GM21381 (cell line): ENCODE measurements around the gene PRSS21.
A peak's percentile ranks its signal among the peaks of the same experiment; 100 is the strongest.

ENCODE experiments used
- ATAC-seq: cut with Tn5 transposase; IDR thresholded peaks from one replicate; pipeline ENCODE4 v1.9.1; 2021; ENCODE audit warnings: mild to moderate bottlenecking, moderate library complexity; ENCODE audit not compliant: unreplicated experiment

Gene PRSS21, protein sequence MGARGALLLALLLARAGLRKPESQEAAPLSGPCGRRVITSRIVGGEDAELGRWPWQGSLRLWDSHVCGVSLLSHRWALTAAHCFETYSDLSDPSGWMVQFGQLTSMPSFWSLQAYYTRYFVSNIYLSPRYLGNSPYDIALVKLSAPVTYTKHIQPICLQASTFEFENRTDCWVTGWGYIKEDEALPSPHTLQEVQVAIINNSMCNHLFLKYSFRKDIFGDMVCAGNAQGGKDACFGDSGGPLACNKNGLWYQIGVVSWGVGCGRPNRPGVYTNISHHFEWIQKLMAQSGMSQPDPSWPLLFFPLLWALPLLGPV

DNA sequence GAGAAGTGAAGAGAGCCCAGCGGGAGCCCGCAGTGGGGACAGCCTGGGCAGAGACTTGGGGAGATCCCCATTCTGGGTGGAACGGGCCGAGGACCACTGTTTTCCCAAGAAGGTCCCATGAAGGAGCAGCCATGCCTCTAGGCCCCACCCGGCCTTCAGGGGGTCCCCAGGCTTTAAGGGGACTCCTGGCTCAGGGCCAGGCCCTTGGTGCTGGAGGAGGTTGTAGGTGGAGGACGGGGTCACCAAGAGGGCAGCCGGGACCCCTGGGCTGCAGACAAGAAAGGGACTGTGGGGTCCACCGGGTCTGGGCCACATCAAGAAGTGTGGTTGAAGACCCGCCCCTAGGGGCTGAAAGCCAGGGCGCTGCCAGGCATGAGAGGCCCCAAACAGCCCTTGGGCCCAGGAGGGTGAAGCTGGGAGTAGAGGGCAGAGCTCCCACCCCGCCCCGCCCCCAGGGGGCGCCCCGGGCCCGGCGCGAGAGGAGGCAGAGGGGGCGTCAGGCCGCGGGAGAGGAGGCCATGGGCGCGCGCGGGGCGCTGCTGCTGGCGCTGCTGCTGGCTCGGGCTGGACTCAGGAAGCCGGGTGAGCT lies at the start of gene PRSS21:
Gene PRSS21 (plus strand): TSS at position 487 of the 589 bp plus-strand sequence. CDS start 32 bp downstream, at position 519.
- ATAC-seq: no peak

DNA sequence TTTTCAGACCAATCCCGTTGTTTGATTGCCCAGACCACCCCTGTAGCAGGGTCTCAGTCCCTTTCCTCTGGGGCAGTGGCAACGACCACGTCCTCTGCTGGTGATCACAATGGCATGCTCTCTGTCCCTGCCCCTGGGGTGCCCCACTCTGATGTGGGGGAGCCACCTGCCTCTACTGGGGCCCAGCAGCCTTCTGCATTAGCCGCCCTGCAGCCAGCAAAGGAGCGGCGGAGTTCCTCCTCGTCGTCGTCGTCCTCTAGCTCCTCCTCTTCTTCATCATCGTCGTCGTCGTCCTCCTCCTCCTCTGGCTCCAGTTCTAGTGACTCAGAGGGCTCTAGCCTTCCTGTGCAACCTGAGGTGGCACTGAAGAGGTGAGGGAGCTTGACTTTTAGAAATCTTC lies 49.1 kb upstream of the PRSS21 start:
- no peak for ATAC-seq

DNA sequence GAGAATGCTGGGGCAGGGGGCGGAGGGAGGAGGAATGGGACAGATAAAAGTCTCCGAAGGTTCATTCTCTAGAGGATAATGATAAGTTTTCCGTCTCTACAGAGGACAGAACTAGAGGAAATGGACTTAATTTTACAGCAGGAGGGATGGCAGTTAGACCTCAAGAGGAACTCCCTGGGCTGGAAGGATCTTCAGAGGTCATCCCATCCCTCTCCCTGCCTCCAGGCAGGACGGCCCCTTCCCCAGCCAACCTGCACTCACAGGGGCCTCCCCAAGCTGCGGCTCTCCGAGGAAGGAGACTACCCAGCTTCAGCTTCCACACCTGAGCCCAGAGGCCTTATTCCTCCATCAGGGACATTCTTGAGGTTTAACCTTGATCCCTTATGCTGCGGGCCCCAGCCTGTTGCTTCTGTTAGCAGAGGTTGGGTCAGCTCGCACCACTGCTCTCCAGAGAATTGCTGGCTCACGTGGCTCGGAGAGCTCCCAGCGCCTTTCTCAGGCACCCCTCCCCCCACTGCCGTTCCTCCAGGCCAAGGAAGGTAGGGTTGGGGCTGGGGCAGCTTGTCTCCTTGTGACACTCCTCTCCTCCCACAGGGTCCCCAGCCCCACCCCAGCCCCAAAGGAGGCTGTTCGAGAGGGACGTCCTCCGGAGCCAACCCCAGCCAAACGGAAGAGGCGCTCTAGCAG lies 48.5 kb upstream of the PRSS21 start:
- ATAC-seq: no peak

DNA sequence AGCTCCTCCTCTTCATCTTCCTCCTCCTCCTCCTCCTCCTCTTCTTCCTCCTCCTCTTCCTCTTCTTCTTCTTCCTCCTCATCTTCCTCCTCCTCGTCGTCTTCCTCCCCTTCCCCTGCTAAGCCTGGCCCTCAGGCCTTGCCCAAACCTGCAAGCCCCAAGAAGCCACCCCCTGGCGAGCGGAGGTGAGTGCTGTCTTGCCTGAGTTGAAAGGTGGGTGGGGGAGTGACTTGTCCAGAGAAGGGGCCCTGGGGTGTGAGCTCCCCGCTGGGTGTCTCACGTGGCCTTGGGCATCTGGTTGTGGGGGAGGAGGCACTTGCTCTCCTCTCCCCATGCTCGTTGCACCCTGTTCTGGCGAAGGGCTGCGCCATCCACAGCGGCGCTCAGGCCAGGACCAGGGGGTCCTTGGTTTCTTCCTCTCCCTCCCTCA lies 47.9 kb upstream of the PRSS21 start:
- ATAC-seq: no peak

DNA sequence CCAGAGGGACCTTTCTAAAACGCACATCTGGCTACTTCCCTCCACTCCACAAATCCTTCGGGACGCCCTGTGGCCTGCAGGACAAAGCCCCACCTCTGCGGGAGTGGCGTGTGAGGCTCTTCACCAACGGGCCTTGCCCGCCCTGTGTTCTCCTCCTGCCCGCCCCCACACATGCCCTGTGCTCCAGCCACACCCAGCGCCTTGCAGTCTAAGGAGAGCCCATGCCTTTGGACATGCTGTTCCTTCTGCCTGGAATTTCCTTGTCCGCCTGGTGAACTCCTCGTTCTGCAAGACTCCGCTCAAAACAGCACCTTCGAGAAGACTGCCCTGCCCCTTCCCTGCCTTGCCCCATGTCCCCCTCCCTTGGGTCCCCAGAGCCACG lies 47.4 kb upstream of the PRSS21 start:
- ATAC-seq: no peak

DNA sequence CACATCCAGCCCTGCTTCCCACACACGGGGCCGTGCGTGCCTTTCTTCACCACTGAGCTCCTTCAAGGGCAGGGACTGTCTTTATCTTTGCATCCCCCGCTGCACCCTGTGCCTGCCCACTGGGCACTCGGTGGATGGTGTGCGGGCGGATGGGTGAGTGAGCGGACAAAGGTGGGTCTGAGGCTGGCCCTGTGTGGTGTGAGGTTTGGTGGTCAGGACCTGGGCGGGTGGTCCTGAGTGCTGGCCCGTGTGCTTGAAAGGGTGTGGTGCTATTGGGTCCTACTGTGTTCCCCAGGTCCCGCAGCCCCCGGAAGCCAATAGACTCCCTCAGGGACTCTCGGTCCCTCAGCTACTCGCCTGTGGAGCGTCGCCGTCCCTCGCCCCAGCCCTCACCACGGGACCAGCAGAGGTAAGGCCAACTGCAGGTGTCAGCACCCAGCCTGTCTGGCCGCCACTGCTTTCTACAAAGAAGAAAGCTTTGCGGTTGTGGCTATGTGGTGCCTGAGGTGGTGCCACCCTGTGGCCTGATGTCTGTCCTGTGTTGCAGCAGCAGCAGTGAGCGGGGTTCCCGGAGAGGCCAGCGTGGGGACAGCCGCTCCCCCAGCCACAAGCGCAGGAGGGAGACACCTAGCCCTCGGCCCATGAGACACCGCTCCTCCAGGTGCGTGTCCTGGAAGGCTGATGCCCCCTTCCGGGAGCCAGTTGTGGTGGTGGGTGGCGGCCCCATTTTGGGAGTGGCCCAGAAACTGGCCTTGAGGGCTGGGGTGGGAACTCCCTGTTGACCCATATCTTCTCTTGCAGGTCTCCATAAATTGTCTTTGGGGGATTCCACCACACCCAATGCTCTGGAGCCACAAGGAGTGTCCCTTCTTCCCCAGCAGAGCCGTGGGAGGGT lies 46.7 kb upstream of the PRSS21 start:
- no peak for ATAC-seq

DNA sequence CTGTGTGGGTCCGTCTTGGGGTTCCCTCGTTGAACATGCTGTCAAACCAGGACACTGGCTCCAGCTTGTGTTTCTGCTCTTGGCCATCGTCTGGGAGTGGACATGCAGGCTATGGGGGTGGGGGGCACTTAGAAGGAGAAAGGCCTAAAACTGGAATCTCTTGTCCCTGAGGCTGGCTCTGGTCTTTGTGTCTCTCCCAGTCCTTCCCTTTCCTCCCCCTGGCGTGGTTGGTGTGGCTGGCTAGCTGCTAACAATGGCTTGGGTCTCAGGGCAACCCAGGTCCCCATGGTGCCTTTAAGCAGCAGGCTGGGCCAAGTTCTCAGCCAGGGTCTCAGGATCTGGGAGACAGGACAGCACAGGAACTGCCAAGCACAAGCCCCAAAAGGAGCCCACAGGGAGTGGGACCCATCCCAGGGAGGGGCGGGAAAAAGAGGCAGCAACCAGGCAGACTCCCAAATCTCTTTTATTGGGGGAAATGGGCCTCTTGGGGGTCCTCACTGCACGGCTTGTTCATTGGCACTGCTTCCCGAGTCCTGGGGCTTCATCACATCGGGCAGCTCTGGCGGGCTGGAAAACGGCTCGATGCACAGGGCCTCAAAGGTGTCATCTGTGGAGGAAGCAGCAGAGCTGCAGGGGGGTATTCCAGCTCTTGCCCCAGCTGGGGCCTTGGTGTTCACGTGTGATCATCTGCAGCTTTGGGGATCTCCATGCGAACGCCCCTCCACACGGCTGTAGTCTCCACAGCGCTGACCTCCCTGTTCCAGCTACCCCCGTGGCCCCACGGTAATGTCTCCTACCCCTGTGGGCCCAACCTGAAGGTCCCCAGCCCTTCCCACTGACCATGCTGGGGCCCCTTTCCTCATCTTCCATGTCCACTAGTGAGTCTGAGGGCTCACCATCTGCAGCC lies 45.3 kb upstream of the PRSS21 start:
- ATAC-seq: no peak

DNA sequence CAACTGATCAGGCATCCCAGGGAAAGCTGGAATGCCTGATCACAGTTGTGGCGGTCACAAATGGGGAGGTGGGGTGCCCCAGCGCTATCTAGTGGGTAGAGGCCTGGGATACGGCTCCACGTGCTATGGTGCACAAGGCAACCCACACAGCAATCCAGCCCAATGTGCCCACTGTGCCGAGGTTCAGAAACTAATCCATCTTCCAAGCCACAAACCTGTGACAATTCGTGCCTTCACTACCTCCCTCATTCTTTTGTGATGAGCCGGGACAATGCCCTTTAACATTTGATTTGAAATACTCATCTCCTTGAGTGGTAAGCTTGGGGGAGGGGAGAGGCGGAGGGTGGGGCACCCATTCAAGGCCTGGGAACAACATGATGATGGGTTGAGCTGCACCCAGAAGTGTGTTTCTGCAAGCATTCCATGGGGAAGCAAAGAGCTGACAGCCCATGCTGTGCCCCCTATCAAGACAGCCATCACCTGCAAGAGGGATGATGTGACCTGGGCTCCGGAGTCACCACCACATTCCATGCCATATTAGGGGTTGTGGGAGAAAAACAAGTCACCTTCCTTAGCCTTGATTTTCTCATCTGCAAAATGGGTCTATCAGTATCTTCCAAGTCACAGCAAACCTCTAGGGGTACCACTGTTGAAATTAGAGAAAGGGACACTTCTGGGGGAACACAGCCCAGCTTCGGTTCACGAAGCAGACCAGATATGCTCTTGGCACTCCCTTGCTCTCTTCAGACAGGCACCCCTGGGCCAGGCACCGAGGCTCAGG lies 43.7 kb upstream of the PRSS21 start:
- no peak for ATAC-seq

DNA sequence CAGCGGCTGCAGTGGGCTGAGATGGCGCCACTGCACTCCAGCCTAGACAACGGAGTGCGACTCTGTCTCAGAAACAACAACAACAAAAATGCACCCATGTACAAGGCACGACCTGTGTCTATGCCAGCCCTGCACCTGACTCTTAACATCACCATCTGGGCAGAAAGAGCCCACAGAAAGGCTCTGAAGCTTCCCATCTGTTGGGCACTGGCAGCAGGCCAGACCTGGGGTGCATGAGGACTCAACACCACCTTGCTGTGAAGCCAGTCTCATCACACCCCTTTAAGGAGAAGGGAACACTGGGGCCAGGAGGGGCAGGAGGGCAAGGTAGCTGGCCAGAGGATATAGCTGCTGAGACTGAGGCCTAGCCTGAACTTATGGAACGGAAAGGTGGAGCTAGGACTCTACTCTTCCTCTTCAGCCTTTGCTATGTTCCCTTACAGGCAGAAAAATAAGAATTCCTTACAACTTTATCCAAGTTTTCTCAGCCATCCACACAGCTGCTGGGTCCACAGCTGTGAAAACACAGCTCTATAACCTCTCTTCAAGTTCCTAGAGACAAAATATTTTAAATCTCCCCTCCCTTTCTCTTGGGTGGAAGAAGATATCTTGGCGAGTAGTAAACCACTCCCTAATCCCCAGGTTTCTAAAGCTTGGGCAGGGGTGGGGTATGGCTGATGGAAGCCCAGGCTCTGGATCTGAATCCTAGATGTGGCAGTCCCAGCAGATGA lies 42.7 kb upstream of the PRSS21 start:
- ATAC-seq: no peak

DNA sequence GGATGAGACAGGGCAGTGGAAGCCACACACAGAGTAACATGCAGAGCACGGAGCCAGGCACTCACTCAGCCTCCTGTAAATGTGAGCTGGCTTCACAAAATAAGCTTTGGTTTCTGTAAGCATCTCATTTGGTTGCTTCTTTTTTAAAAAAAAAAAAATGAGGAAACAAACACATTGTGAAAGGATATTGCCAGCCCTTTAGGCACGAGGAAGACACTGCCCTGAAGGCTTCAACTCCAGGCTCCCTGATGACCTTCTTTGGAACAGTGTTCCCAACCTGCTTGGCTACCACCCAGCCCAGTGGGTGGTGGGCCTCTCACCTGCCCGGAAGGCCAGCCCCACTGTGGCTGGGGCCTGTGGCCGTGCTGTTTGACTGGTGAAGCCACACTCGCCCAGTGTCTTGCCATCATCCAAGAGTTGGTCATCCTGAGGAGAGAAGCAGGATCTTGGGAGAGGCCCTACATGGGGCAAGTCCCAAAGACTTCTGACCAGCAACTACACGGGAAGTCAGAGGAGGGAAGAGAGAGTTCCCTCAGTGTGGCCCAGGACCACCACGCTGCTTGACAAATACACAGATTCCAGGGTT lies 41.8 kb upstream of the PRSS21 start:
- no peak for ATAC-seq

DNA sequence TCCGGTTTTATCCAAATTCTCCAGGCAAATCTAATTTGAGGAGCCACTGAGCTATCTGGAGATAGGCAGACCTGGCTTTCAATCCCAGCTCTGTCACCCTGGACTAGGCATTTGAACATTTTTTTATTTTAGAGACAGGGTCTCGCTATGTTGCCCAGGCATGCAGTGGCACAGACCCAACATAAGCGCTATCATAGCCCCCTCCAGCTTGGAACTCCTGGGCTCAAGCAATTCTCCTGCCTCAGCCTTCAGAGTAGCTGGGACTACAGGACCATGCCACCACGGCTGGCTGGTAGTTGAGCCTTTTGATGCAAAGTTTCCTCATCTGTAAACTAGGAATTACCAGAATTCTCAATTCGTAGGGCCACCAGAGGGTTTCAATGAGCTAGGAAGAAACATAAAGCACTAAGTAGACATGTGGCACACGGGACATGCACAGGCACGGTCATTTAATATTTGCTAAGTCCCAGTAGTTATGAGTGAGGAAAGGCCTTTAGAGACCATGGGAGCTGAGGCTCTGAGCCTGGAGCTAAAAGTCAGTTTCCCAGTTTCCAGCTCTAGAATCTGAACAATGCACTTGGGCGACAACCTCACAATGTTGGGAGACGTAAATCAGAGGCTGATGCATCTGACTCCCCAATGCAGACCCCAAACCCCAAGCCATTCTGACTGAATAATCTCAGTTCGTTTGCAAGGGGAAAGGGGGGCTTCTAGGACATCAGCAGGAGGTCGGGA lies 41.1 kb upstream of the PRSS21 start:
- no peak for ATAC-seq

DNA sequence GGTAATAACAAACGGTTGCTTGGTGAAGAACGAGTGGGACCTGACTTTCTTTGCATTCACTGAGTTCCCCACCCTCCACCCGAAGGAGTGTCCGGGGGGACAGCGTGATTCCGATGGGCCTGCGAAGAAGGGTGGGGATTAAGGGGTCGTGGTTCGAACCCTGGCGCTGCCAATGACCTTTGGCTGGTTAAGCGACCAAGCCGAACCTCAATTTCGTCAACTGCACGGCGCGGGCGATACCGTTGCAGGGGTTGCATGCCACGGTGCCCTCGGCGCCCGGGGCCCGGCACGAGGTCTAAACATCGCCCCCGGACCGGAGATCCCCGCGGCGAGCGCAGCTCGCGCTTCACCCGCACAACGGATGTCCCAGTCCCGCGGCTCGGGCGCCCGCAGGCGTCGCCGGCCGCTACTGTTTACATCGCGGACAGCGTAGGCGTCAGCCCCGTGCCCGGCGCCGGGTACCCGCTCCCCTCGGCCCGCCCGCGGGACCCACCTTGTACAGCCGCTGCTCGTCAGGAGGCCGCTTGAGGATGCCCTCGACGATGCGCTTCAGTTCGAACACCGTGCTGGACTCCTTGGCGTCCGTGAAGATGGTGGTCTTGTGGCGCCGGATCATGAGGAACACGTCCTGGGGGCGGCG lies 40.4 kb upstream of the PRSS21 start:
- peak; percentile 27 for ATAC-seq

DNA sequence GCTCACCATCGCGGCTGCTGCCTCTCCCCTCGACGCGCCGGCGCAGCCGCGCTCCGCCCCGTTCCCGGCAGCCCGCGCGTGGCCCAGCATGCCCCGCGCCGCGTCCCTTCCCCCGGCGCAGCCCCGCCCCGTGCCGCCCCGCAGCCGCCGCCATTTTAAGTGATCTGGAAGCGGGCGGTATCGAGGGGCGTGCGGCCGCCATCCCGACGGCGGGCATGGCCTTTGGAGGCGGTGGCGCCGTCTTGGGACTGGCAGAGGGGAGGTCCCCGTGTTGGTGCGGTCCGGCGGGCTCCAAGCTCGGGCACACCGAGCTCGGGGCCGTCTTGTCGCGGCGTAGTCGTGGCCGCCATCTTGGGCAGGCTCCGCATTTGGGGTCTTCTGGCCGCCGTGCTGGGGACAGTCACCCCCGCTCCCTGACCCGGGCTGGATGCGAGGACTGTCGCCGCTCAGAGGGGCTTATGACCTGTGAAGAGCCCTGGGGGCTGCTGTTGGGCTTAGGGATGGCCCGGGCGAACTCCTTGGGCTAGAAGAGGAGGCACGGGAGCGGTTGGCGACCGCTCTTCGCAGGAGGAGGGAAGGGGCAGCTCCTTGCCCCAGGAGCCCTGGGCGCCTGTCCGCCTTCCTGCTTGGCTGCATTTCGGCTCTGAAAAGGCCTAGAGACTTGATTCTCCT lies 39.7 kb upstream of the PRSS21 start, which contains the start of gene ELOB:
Gene ELOB (minus strand): TSS at position 50 of the 672 bp plus-strand sequence. CDS start 41 bp downstream, at position 9.
- peak; percentile 85 for ATAC-seq

DNA sequence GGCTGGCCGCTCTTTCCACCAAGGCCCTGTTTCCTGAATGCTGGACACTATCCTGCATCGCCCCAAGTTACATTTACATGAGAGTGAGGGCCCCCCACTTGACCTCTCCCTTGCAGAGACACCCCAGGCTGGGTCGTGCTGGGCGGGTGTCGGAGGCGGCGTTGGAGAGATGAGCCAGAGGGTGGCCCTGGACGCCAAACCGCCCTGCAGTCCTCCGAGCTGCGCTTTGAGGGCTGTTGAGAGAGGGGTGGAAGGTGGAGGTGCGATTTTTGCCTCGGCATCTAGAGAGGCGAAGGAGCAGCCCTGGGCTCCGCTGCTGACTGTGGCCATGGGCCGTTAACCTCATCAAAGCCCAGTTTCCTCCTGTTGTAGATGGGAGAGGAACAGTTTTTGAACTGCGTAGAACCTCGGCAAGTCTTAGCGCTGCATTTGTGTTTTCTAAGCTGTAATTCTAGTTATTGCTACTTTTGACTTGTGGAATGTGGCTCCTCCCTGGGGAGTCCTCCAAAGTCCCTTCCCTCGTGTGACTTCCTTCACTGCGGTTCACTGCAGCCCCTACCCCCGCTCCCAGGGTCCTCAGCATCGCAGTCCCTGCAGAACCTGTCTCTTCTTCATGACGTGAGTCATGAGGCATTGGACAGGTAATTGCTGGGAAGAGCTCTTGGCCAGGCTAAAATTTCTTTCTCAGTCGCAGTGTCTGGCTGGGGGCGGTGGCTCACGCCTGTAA lies 39.0 kb upstream of the PRSS21 start:
- no peak for ATAC-seq

DNA sequence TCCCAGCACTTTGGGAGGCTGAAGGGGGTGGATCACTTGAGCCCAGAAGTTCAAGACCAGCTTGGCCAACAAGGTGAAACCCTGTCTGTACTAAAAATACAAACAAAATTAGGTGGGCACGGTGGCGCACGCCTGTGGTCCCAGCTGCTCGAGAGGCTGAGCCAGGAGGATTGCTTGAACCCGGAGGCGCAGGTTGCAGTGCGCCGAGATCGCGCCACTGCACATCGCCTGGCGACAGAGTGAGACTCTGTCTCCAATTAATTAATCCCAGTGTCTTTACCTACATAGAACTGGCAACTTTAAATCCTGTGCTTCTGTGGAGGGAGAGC lies 38.4 kb upstream of the PRSS21 start:
- ATAC-seq: no peak
